ENCODE measurements around the gene FZR1. TPM values are rescaled to one million over a fixed set of nuclear protein-coding genes. Genes with fewer than 3 reads are reported as not detected.
"Not testable (repeated sequence)": the region's sequence is repeated elsewhere in the genome, so short reads cannot be mapped to it uniquely, and the experiment has no call there.

FZR1 gene
- total and polyA plus RNA-seq, 2 experiments from 2014 or later = 48.6 to 68.5 TPM

- Histone ChIP-seq H3K27ac (no peak overlapping the region), H3K36me3 (no peaks in the 10 kb centered on the region), H3K4me3 (peak overlapping the region; percentile 98), H3K4me1 (ENCODE audit: low read depth) (no peaks in the 10 kb centered on the region), H3K9me3 (ENCODE audit: low read depth) (no peaks in the 10 kb centered on the region), H3K27me3 (no peaks in the 10 kb centered on the region)
- TF ChIP-seq CTCF (IDR thresholded peaks at IDR 0.05; ENCODE audit: low read depth, low read length) = no peak
- DNase-seq (ENCODE audit: low read depth in 1 of 2, low spot score in 1 of 2) = peak in 1 of 2 donors; percentile 28
Observed at GRCh38 chr19:3507371-3508120, 1.4 kb downstream of the FZR1 start.

- not testable (repeated sequence) for H3K36me3 ChIP-seq; DNase-seq (ENCODE audit: low read depth in 1 of 2, low spot score in 1 of 2); H3K9me3 ChIP-seq (ENCODE audit: low read depth); H3K27me3 ChIP-seq; H3K4me3 ChIP-seq; H3K4me1 ChIP-seq (ENCODE audit: low read depth); H3K27ac ChIP-seq
Observed at GRCh38 chr19:3508121-3508661, 2.1 kb downstream of the FZR1 start.

- H3K9me3 ChIP-seq (ENCODE audit: low read depth) = no peaks in the 10 kb centered on the region
- no peak for TF ChIP-seq CTCF (IDR thresholded peaks at IDR 0.05; ENCODE audit: low read depth, low read length)
Observed at GRCh38 chr19:3508771-3509535, 2.8 kb downstream of the FZR1 start.

GRCh38 chr19:3509566-3509989 is 3.5 kb downstream of the FZR1 start:
- no peaks in the 10 kb centered on the region for H3K36me3 ChIP-seq
- no peaks in the 10 kb centered on the region for H3K4me1 ChIP-seq (ENCODE audit: low read depth)
- no peaks in the 10 kb centered on the region for H3K9me3 ChIP-seq (ENCODE audit: low read depth)
- no peak overlapping the region for H3K4me3 ChIP-seq
- DNase-seq (ENCODE audit: low read depth in 1 of 2, low spot score in 1 of 2) = no peak
- no peak overlapping the region for H3K27ac ChIP-seq
- TF ChIP-seq CTCF (IDR thresholded peaks at IDR 0.05; ENCODE audit: low read depth, low read length) = no peak
- H3K27me3 ChIP-seq = no peaks in the 10 kb centered on the region

More at GRCh38 chr19:3508771-3509535, 2.8 kb downstream of the FZR1 start:
- Histone ChIP-seq H3K36me3 (no peaks in the 10 kb centered on the region), H3K4me3 (no peak overlapping the region), H3K4me1 (ENCODE audit: low read depth) (no peaks in the 10 kb centered on the region), H3K27ac (no peak overlapping the region), H3K27me3 (no peaks in the 10 kb centered on the region)
- no peak for DNase-seq (ENCODE audit: low read depth in 1 of 2, low spot score in 1 of 2)

GRCh38 chr19:3510727-3511126 is 4.6 kb downstream of the FZR1 start:
- no peak for DNase-seq (ENCODE audit: low read depth in 1 of 2, low spot score in 1 of 2)
- Histone ChIP-seq H3K4me3 (no peak overlapping the region), H3K36me3 (no peaks in the 10 kb centered on the region), H3K9me3 (ENCODE audit: low read depth) (no peaks in the 10 kb centered on the region), H3K4me1 (ENCODE audit: low read depth) (no peaks in the 10 kb centered on the region), H3K27me3 (no peaks in the 10 kb centered on the region), H3K27ac (no peak overlapping the region)
- TF ChIP-seq CTCF (IDR thresholded peaks at IDR 0.05; ENCODE audit: low read depth, low read length) = no peak

Measured in cardiac muscle cell (in vitro differentiated cells and primary cell).